DMS114 treated with DMSO at 0.1 percent for 48 hours (cell line): ENCODE data around the gene GPATCH8.
A peak's percentile ranks its signal among the peaks of the same experiment; 100 is the strongest.
"Not testable (repeated sequence)": the region's sequence is repeated elsewhere in the genome, so short reads cannot be mapped to it uniquely, and the experiment has no call there.

Experiments
- DNase-seq: peaks from one replicate; lab custom pipeline; 2025; ENCODE audit not compliant: unreplicated experiment; lab: John Stamatoyannopoulos, UW

Gene GPATCH8

DNA sequence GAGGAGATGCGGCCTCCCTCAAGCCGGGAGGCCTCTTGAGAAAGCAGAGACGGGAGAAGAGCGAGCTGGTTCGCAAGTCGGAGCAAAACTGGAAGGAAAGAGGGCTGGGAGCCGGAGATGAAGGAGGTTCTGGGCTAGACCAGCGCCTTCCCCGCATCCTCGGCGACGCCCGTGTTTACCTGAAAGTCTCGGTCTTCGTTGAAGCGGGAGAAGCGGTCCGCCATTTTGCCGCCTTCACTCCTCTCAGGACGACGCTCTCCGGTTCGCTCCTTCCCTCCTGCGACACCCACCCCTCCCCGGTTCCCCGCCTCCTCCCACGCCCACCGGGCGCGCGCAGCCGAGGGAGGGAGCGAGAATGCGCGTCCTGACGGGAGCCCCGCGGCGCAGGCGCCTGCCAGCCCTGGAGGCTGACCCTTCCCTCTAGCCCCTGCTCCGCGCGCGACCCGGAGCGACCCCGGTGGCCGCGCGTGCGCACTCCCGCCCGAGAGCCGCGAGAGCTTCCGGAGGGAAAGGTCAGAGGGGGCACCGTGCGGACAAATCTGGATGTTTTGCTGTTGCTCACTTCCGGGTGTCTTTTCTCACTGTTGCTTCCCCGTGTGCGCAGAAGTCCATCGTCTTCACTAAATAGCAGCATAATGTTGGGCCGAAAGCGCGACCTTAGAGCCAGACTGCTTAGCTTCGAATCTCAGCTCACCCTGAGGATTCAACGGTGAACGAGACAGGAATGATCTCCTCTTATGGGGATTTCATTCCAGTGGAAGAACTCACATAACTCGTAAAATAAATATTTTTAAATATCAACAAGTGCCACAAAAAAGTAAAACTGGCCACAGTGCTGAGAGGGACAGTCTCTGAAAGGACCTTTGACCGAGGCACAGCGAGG, at the start of gene GPATCH8:
TSS of gene GPATCH8 (minus strand) at position 260 of the 883 bp plus-strand sequence. CDS start at position 224, 36 bp downstream.
- DNase-seq = peak; percentile 84

DNA sequence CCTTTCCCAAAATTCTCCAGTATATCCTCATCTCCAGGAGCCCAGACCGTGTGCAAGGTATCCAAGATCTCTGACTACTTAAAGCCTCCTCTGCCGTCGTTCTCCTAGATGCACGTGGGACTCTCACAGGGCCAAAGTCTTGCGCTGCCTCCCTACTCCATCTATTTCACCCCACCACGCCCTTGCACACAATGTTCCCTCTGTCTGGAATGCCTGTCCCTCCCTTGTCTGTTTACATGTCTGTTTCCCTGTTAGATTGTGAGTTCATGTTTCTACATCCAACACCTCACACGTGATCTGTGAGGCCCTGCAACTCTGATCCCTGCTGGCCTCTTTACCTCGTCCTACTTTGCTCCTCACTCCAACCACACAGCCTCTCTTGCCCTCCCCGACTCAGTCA, 49.2 kb upstream of the GPATCH8 start:
- no peak for DNase-seq

GRCh38 chr17:44549686-44550085, 46.5 kb upstream of the GPATCH8 start:
- no peak for DNase-seq

DNA sequence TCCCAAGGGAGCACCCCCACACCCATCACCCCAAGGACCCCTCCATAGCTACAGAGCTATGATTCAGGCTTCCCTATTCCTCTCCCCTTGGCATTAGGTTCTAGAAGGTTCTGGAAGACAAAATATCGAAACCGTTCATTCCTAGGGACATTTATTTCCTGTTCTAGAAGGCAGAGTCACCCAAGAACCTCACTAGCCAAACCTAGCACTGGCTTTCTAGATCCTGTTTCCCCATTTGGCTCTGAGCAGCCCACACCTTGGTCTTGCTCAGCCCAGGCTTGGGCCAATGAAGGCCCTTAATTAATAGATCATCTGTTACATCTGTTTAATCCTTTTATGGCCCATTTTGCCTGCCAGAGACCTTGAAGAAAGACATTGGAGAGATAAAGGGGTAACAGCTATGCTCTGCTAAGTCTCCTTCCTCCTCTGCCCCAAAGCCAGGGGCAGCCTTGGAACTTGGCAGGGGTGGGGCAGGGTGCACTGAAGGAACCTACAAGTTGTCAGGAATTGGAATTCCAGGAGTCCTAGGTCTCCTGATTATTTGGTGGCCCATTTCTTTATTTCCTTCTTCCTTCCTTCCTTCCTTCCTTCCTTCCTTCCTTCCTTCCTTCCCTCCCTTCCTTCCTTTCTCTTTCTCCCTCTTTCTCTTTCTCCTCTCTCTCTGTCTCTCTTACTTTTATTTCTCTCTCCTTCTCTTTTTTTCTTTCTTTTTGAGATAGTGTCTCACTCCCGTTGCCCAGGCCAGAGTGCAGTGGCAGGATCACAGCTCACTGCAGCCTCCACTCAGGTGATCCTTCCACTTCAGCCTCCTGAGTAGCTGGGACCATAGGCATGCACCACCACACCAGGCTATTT, 45.4 kb upstream of the GPATCH8 start:
- DNase-seq = no peak

DNA sequence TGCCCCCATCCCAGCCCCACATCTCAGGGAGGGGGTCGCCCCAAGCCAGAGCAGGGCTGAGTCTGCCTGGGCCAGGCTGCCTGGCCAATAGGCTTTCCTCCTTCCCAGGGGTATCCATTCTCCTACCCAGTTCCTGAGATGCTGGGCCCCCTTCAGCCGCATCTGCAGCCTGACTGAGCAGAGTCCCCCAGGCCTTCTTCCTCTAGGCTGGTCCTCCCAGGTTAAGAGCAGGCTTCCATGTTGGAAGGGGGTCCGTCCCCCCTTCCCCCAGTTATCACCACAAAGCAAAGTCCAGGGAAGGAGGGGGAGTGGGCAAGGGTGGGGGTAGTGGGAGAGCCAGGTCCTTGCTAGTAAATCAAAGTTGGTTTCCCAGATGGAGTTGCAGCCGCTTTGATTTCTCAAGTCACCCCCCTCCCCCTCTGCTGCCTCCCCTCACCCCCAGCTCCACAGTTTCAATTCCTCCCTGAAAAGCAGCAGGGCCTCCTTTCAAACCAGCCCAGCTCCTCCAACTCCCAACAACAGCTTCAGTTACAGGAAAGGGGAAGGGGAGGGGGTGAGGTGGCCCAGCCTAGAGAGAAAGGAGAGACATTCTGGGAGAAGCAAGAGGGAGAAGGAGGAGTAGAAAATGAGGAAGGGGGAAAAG, 44.5 kb upstream of the GPATCH8 start:
- no peak for DNase-seq

GRCh38 chr17:44546671-44547606, 43.7 kb upstream of the GPATCH8 start:
- no peak for DNase-seq

DNA sequence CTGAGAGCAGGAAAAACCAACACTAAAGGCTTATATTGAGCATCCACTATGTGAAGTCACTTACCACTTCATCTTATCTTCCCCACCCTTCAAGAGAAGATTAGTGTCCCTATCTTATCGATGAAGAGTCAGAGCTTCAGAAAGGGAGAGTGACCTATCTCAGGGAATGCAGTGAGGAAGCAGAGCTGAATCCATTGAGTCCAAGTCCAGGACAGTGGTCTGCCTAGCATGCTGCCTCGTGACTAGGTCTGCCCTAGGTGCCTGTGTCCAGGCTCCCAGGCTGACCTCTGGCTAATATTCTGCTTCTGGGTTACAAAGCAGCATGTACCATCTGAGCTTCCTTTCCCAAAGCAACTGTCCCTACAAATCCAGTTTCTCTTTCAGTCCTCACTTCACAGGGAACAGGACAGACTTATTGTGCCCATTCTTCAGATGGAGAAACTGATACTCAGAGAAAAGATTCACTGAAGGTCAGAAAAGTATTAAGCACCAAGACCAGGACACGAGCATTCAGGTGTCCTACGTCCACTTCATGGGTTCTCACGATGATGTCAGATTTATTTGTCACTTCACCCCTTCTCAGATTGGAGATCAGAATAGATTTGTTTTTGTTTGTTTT, 40.8 kb upstream of the GPATCH8 start:
- DNase-seq = no peak

DNA sequence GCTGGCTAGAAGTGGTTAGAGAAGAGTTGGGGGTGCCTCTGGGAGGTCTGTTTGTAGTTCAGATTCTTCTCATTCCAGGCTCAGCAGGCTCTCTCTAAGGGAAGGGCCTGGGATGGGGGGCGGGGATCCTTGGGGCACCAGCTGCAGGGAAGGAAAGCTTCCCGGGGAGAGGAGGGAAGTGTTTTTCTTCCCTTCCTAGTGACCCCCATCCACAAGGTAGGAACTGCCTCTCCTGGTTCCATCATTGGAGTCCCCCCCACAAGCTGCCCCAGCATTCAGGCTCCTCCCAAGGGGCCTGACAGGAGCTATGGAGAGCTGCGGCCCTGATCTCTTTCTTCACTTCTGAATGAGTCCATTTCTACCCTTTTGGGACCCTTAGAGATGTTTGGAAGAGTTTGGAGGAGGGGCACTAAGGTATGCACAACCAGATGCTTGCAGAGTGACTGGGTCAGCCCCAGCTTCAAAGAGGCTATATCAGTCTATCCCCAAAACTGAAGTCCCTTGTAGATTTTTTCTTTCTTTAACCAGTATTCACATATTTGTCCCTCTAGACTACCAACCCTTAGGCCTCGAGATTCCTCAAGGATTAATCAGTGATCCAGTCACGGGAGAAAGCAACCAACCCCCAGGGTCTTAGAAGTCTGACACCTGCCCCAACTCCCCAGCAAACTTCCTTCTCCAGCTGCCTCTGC, 40.2 kb upstream of the GPATCH8 start:
- no peak for DNase-seq

DNA sequence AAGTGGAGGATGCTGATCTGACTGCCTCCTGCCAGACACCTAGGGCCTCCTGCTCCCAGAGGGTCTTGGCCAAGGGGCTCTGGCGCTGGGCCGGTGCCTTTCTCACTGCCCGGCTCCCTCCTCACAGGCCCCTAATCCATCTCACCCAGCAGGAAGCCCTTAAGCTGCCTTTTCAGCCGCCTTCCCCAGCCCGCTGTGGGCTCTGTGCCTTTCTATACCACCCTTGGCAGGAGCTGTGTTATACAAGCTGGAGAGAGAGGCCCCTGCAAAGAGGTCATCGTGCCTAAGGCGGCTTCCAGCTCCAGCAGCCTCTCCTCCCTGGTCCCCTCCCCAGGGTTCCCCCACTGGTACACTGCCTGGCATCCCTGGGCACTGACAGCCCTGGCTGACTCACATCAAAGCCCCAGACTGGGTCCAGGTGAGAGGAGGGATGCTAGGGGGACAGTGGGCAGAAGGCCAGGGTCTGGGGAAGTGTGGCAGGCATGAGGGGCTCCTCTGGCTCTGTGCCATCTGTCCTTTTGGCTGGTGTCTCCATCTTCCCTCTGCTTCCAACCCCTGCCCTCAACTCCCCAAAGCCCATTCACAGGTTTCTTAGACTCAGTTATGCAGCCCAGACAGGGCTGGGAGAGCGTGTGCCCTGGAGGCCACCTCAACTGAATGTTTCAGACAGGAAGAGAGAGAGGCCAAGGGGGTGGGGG, 38.8 kb upstream of the GPATCH8 start:
- DNase-seq = no peak

GRCh38 chr17:44540246-44541084, 37.3 kb upstream of the GPATCH8 start:
- no peak for DNase-seq

DNA sequence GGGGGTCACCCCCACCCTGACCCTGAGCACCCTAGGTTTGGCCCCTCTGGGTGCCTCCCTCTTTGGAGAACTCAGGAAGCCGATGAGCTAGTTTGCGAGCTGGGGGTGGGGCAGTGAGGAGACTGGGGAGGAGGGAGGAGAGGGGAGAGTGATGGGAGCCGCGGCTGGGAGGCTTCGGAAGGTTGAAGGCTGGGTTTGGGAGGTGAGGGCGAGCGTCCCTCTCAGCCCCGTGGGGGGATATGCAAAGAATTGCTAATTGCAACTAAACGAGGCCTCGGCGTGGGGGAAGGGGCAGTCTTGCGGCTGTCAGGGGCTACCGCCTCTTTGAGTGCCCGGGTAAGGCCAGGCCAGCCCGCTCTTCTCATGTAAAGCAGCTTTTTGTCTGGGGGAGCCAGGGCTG, 36.5 kb upstream of the GPATCH8 start:
- DNase-seq = no peak

DNA sequence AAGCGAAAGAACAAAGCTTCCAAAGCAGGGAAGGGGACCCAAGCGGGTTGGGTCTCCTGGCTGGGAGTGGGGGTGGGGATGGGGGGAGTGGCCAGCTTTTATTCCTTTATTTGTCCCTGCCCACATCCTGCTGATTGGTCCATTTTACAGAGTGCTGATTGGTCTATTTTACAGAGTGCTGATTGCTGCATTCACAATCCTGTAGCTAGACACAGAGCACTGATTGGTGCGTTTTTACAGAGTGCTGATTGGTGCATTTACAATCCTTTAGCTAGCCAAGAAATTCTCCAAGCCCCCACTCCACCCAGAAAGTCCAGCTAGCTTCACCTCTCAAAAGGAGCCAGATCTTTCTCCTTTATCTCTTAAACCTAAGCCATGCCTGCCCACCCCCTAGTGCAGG, 34.7 kb upstream of the GPATCH8 start:
- DNase-seq = not testable (repeated sequence)

DNA sequence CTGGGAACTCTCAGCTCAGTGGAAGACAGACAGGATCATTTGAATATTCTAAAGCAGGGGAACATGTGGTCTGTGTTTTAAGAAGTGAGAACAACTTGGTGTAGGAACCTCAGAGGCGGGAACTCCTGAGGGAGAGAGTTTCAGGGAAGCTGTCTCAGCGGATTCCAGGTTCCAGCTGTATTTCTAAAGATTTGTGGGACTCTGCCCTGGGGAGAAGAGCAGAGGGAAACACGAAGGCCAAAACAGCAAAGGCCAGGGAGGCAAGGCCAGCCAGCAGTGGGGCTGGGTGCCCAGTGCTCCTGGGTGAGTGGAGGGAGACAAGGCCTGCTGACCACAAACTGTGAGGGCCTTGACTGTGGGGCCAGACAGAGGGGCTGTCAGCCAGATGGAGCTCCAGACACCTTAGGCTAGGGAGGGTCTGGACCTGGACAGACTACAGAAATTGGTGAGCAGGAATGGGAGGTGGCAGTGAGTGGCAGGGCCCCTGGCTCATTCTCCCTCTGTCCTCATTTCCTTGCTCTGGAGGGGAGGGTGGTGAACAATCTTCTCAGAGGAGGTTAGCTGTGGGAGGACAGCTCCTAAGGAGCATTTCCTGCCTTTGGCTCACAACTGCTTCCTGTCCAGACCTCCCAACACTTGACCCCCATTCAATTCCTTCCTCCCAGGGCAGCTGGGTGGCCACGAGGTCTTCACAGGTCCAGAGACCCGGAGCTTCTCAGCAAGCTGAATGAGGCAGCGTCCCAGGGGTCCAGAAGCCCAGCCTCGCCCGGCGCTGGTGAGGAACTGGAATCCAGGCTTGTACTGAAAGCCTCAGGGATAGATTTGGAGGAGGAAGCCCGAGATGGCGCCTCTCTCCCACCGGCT, 33.1 kb upstream of the GPATCH8 start:
- DNase-seq = no peak

GRCh38 chr17:44533533-44534246, 30.5 kb upstream of the GPATCH8 start:
- DNase-seq = peak; percentile 66

GRCh38 chr17:44530896-44531418, 27.8 kb upstream of the GPATCH8 start:
- no peak for DNase-seq

- DNase-seq = no peak
These were observed 26.7 kb upstream of the GPATCH8 start for GRCh38 chr17:44529864-44530263.
